H1 (cell line): Measurements from ENCODE around the gene ARL6IP4.

Source experiments
- EZH2 ChIP-seq: fragments of 200-600 bp; sonication (generic); IDR thresholded peaks from 2 replicates; pipeline ENCODE4 v1.7.1; 2012; ENCODE audit warnings: low read depth, mild to moderate bottlenecking, moderate library complexity, low read length, inconsistent platforms; ENCODE audit not compliant: severe bottlenecking
- GTF2F1 ChIP-seq: IDR thresholded peaks from 2 replicates; pipeline ENCODE4 v1.6.1; 2012; ENCODE audit warnings: low read depth, low read length, improper control_type of control experiment, borderline replicate concordance
- TF ChIP-seq, protein P1 (sequence below), 3 experiments: IDR thresholded peaks; 1 replicate in 2 of 3; 2 replicates in 1 of 3; pipeline versions ENCODE4 v1.5.1 to v1.6.1; 2011; ENCODE audit warnings: low read length in 3 of 3, mild to moderate bottlenecking in 3 of 3, inconsistent platforms in 2 of 3, low read depth in 1 of 3, moderate library complexity in 1 of 3; ENCODE audit not compliant: insufficient read depth in 1 of 3; ENCODE audit errors: control extremely low read depth in 1 of 3

DNA sequence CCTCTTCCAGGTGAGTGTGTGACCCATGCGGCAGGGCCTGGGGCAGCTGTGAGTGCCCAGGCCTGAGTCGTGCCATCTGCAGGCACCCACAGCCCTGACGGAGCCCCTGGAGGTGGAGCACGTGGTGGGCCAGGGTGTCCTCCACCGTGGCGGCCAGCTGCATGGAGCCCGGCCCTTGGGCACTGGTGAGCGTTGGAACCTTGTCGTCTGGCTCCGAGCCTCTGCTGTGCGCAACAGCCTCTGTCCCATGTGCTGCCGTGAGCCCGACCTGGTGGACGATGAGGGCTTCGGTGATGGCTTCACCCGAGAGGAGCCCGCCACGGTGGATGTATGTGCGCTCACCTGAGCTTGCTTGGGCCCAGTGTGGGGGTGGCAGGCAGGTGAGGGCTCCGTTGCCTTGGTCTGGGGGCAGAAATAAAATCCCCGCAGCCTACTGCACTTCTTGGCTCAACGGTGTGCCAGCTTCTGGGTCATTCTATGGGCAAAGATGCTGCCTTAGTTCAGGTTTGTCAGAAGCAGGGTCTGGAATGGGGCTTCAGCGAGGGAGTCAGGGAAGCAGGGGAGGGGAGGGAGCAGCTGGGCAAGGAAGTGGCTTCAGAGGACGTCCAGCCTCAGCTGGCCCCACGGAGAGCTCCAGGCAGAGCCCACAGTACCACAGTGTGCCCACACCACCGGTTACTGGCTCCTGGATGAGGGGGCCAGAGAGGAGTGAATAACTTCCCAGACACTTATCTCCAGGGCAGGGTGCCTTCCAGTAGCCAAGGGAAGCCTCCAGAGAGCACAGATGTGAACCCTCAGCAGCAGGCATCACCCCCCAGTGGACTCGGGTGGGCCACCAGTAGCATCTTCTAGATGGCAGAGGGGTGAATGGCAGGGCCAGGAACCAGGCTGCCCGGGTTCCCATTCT, 1.2 kb upstream of the ARL6IP4 start:
- TF ChIP-seq EZH2 (no peak), GTF2F1 (no peak)
- TF ChIP-seq, protein P1, sequence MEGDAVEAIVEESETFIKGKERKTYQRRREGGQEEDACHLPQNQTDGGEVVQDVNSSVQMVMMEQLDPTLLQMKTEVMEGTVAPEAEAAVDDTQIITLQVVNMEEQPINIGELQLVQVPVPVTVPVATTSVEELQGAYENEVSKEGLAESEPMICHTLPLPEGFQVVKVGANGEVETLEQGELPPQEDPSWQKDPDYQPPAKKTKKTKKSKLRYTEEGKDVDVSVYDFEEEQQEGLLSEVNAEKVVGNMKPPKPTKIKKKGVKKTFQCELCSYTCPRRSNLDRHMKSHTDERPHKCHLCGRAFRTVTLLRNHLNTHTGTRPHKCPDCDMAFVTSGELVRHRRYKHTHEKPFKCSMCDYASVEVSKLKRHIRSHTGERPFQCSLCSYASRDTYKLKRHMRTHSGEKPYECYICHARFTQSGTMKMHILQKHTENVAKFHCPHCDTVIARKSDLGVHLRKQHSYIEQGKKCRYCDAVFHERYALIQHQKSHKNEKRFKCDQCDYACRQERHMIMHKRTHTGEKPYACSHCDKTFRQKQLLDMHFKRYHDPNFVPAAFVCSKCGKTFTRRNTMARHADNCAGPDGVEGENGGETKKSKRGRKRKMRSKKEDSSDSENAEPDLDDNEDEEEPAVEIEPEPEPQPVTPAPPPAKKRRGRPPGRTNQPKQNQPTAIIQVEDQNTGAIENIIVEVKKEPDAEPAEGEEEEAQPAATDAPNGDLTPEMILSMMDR (IDR thresholded peaks at IDR 0.05; ENCODE audit: control extremely low read depth in 1 of 3, insufficient read depth in 1 of 3, low read depth in 1 of 3, low read length in 3 of 3): no peak
